ENCODE results near the gene CILP. TPM values are rescaled to one million over a fixed set of nuclear protein-coding genes. Genes with fewer than 3 reads are reported as not detected.

The CILP gene
- total RNA-seq, 1 experiment from 2014 or later = not detected

DNA sequence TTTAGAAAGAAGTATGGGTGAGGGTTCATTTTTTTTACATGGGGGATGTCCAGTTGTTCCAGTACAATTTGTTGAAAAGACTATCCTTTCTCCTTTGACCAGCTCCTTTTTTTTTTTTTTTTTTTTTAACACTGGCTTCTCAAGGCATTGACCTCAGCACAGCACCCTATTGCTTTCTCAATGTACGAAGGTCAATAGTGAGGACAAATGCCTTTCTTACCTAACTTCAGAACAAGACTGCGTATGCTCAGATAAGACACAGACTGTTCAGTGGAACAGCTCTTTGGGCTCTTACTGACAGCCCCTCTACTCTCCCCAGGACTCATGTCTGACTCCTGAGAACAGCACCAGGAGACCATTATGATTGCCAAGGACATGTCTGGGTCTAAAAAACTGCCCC lies 10.4 kb upstream of the CILP start (continued):
- TF ChIP-seq NR2C2 (CRISPR knock-in tag; IDR thresholded peaks at IDR 0.05) (no peak), NR1H2 (CRISPR knock-in tag; IDR thresholded peaks at IDR 0.05) (no peak), OVOL2 (CRISPR knock-in tag; IDR thresholded peaks at IDR 0.05; ENCODE audit: borderline replicate concordance) (no peak), ZNF232 (CRISPR knock-in tag; IDR thresholded peaks at IDR 0.05) (no peak), ZNF263 (CRISPR knock-in tag; IDR thresholded peaks at IDR 0.05; ENCODE audit: low read depth) (no peak), ZNF671 (CRISPR knock-in tag; IDR thresholded peaks at IDR 0.05) (no peak)
- TF ChIP-seq, protein P1, sequence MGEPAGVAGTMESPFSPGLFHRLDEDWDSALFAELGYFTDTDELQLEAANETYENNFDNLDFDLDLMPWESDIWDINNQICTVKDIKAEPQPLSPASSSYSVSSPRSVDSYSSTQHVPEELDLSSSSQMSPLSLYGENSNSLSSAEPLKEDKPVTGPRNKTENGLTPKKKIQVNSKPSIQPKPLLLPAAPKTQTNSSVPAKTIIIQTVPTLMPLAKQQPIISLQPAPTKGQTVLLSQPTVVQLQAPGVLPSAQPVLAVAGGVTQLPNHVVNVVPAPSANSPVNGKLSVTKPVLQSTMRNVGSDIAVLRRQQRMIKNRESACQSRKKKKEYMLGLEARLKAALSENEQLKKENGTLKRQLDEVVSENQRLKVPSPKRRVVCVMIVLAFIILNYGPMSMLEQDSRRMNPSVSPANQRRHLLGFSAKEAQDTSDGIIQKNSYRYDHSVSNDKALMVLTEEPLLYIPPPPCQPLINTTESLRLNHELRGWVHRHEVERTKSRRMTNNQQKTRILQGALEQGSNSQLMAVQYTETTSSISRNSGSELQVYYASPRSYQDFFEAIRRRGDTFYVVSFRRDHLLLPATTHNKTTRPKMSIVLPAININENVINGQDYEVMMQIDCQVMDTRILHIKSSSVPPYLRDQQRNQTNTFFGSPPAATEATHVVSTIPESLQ (CRISPR knock-in tag; IDR thresholded peaks at IDR 0.05) = no peak
- TF ChIP-seq, protein P2, sequence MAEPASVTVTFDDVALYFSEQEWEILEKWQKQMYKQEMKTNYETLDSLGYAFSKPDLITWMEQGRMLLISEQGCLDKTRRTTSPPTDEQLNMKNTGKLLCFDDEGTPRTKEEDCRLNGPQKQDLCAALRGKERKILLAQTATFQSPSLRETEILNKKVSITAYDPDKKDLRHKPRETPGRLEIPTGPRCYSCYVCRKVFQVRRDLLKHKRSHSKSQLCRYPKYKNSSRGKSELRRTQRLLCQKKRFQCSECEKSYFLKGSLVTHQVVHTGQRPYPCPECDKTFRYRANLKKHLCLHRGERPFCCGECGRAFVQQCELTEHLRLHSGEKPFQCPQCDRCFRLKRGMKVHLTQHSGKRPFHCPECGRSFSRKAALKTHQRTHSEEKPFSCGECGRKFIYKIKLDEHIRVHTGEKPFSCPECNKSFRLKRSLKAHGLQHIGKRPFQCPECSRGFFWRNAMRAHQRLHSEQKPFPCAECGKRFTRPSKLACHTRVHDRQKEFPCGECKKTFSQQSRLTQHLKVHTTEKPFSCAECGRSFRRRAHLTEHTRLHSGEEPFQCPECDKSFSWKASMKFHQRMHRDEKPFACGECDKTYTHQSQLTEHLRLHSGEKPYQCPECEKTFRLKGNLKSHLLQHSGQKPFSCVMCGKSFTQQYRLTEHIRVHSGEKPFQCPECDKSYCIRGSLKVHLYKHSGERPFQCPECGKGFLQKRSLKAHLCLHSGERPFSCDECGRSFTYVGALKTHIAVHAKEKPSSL (CRISPR knock-in tag; conservative IDR thresholded peaks at IDR 0.05) = no peak

DNA sequence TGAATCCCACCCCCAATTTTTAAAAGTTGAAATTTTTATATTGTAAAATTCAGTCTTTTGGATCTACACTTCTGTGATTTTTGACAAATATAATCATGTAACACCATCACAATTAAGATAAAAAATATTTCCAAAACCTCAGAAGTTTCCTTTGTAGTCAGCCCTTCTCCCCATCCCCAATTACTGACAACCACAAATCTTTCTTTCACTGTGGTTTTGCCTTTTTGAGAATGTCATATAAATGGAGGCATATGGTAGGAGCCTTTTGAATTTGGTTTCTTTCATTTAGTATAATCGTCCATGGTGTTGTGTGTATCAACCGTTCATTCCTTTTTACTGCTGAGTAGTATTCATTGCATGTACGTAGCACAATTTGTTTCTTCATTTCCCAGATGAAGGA lies 7.9 kb upstream of the CILP start:
- TF ChIP-seq FOXJ3 (CRISPR knock-in tag; IDR thresholded peaks at IDR 0.05; ENCODE audit: borderline replicate concordance) (no peak), ETV6 (CRISPR knock-in tag; IDR thresholded peaks at IDR 0.05) (no peak), GRHL2 (CRISPR knock-in tag; IDR thresholded peaks at IDR 0.05; ENCODE audit: insufficient replicate concordance, severe bottlenecking) (no peak), JUN (CRISPR knock-in tag; IDR thresholded peaks at IDR 0.05) (no peak)
- Mint-ChIP-seq H3K27ac (no peak overlapping the region), H3K4me3 (no peak overlapping the region), H3K4me1 (no peaks in the 10 kb centered on the region), H3K36me3 (no peaks in the 10 kb centered on the region), H3K27me3 (ENCODE audit: low read depth) (no peaks in the 10 kb centered on the region), H3K9me3 (no peaks in the 10 kb centered on the region)
- ATAC-seq = no peak
- POLR2A ChIA-PET = no interaction called here
- CTCF ChIA-PET = no interaction called here
- DNase-seq (ENCODE audit: low spot score) = no peak

DNA sequence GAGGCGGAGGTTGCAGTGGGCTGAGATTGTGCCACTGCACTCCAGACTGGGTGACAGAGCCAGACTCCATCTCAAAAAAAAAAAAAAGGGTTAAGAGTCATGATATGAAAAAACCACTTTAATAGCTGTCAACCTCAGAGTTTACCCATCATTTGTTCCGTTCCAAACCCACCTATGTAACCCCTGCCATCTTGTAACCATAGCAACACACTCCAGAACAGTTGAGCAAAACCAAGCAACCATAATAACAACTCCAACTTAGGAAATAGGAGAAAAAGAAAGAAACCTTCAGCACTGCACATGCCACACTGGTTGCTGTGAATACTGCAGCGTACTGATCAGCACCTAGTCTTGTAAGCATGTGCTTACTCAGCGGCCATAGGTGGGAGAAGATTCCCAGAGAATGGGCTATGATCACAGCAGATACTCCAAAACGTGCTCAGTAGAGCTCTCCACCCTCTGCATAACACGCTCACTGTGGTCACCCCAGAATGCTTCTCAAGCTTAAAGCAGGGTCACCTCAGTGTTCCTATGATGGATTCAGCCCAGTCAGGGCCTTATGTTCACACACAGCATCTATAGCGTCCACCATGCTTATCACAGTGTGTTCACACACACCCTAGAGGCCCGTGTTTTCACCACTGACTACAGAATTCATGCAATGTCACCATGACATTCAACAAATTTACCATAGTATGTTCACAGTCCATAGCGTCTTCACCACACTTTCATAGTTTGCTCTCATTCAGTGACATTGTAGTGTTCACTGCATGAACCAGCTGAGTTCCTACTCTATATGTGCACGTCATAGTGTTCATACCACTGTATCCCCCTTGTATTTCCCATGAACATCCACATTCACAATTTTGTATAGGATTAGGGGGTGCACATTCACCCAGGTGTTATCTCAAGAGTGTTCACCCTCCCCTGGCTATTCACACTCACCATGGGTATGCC lies 6.5 kb upstream of the CILP start:
- ChIA-PET CTCF (no interaction called here), POLR2A (interaction anchor here (0.7 kb wide), 1 partner anchor 10 kb away, joined by 4 read pairs; no protein-coding TSS in a partner anchor)
- no peak for DNase-seq (ENCODE audit: low spot score)
- Mint-ChIP-seq H3K4me1 (no peaks in the 10 kb centered on the region), H3K27ac (no peak overlapping the region), H3K4me3 (no peak overlapping the region), H3K27me3 (ENCODE audit: low read depth) (no peaks in the 10 kb centered on the region), H3K9me3 (no peaks in the 10 kb centered on the region), H3K36me3 (no peaks in the 10 kb centered on the region)
- ATAC-seq = no peak
- TF ChIP-seq, protein P3, sequence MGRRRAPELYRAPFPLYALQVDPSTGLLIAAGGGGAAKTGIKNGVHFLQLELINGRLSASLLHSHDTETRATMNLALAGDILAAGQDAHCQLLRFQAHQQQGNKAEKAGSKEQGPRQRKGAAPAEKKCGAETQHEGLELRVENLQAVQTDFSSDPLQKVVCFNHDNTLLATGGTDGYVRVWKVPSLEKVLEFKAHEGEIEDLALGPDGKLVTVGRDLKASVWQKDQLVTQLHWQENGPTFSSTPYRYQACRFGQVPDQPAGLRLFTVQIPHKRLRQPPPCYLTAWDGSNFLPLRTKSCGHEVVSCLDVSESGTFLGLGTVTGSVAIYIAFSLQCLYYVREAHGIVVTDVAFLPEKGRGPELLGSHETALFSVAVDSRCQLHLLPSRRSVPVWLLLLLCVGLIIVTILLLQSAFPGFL (CRISPR knock-in tag; IDR thresholded peaks at IDR 0.05; ENCODE audit: borderline replicate concordance) = no peak
- TF ChIP-seq ELF4 (CRISPR knock-in tag; IDR thresholded peaks at IDR 0.05; ENCODE audit: low read depth) = no peak
- no peak for TF ChIP-seq NR1H2 (CRISPR knock-in tag; IDR thresholded peaks at IDR 0.05)
- no peak for TF ChIP-seq ZNF396 (CRISPR knock-in tag; IDR thresholded peaks at IDR 0.05; ENCODE audit: borderline replicate concordance)
- no peak for TF ChIP-seq ZNF232 (CRISPR knock-in tag; IDR thresholded peaks at IDR 0.05)
- no peak for TF ChIP-seq FOXP1 (CRISPR knock-in tag; IDR thresholded peaks at IDR 0.05; ENCODE audit: borderline replicate concordance)
- no peak for TF ChIP-seq KAT7 (CRISPR knock-in tag; IDR thresholded peaks at IDR 0.05; ENCODE audit: borderline replicate concordance)
- TF ChIP-seq EMX1 (CRISPR knock-in tag; IDR thresholded peaks at IDR 0.05) = no peak
- TF ChIP-seq RORB (CRISPR knock-in tag; IDR thresholded peaks at IDR 0.05) = no peak
- TF ChIP-seq, protein P4, sequence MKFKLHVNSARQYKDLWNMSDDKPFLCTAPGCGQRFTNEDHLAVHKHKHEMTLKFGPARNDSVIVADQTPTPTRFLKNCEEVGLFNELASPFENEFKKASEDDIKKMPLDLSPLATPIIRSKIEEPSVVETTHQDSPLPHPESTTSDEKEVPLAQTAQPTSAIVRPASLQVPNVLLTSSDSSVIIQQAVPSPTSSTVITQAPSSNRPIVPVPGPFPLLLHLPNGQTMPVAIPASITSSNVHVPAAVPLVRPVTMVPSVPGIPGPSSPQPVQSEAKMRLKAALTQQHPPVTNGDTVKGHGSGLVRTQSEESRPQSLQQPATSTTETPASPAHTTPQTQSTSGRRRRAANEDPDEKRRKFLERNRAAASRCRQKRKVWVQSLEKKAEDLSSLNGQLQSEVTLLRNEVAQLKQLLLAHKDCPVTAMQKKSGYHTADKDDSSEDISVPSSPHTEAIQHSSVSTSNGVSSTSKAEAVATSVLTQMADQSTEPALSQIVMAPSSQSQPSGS (CRISPR knock-in tag; IDR thresholded peaks at IDR 0.05; ENCODE audit: borderline replicate concordance, low read depth) = no peak
- no peak for TF ChIP-seq GTF2I (CRISPR knock-in tag; conservative IDR thresholded peaks at IDR 0.05)
- TF ChIP-seq, protein P2 (CRISPR knock-in tag; conservative IDR thresholded peaks at IDR 0.05) = no peak

Measured in WTC11 (cell line).